GM23338 (cell line): ENCODE data around the gene OR10G8. TPM values are rescaled to one million over a fixed set of nuclear protein-coding genes. Genes with fewer than 3 reads are reported as not detected.

Experiments
- ATAC-seq: fragments of 200-7000 bp; cut with Tn5 transposase; 3 replicates; pipeline ENCODE4 v1.9.1; 2020
- DNase-seq: peaks from one replicate; pipeline ENCODE4 v3.0.0-alpha.2; 2015; ENCODE audit warnings: low spot score
- H2AFZ ChIP-seq: fragments of 200-600 bp; sonication (generic); 2 replicates; pipeline ENCODE4 v1.8.0; 2016; ENCODE audit warnings: antibody characterized with exemption, mild to moderate bottlenecking, moderate library complexity
- H3F3A ChIP-seq: fragments of 200-600 bp; sonication (generic); replicated peaks from 2 replicates; pipeline ENCODE4 v1.8.0; 2017; ENCODE audit warnings: antibody characterized with exemption, mixed run types, low read depth
- H3K27ac ChIP-seq: fragments of 200-600 bp; sonication (generic); 2 replicates; pipeline ENCODE4 v1.6.1; 2016; ENCODE audit warnings: low read depth
- H3K27me3 ChIP-seq: fragments of 200-600 bp; sonication (generic); 2 replicates; pipeline ENCODE4 v1.8.0; 2016; ENCODE audit warnings: mild to moderate bottlenecking, mixed run types, moderate library complexity; ENCODE audit not compliant: insufficient read depth
- H3K36me3 ChIP-seq: fragments of 200-600 bp; sonication (generic); 2 replicates; pipeline ENCODE4 v1.8.0; 2016; ENCODE audit warnings: mild to moderate bottlenecking; ENCODE audit not compliant: insufficient read depth
- H3K4me1 ChIP-seq: fragments of 200-600 bp; sonication (generic); 2 replicates; pipeline ENCODE4 v1.8.0; 2016; ENCODE audit warnings: mild to moderate bottlenecking, moderate library complexity; ENCODE audit not compliant: insufficient read depth
- H3K4me2 ChIP-seq: fragments of 200-600 bp; sonication (generic); 2 replicates; pipeline ENCODE4 v1.7.1; 2017; ENCODE audit warnings: mixed run types
- H3K4me3 ChIP-seq: fragments of 200-600 bp; sonication (generic); 2 replicates; pipeline ENCODE4 v1.6.1; 2016; ENCODE audit warnings: mixed run types
- H3K79me2 ChIP-seq: fragments of 200-600 bp; sonication (generic); replicated peaks from 2 replicates; pipeline ENCODE4 v1.8.0; 2017; ENCODE audit warnings: mild to moderate bottlenecking; ENCODE audit not compliant: insufficient read depth
- H3K9me2 ChIP-seq: fragments of 200-600 bp; sonication (generic); 2 replicates; pipeline ENCODE4 v1.8.0; 2017; ENCODE audit not compliant: insufficient read depth
- H4K20me1 ChIP-seq: fragments of 200-600 bp; sonication (generic); replicated peaks from 2 replicates; pipeline ENCODE4 v1.8.0; 2017; ENCODE audit warnings: mild to moderate bottlenecking; ENCODE audit not compliant: insufficient read depth
- H3K27ac Mint-ChIP-seq: 2 replicates; pipeline ENCODE4 v1.8.0; 2020; ENCODE audit warnings: inconsistent platforms, mild to moderate bottlenecking, moderate library complexity, mixed read lengths
- H3K27me3 Mint-ChIP-seq: 3 replicates; pipeline ENCODE4 v1.8.0; 2022; ENCODE audit warnings: low read depth, mild to moderate bottlenecking, moderate library complexity, mixed read lengths, inconsistent platforms; ENCODE audit not compliant: insufficient read depth, poor library complexity
- H3K36me3 Mint-ChIP-seq: 3 replicates; pipeline ENCODE4 v1.8.0; 2021; ENCODE audit warnings: low read depth, mild to moderate bottlenecking, inconsistent platforms, moderate library complexity, mixed read lengths
- H3K4me1 Mint-ChIP-seq: 3 replicates; pipeline ENCODE4 v1.8.0; 2020; ENCODE audit warnings: mild to moderate bottlenecking, inconsistent platforms, mixed read lengths
- H3K4me3 Mint-ChIP-seq: 3 replicates; pipeline ENCODE4 v1.8.0; 2021; ENCODE audit warnings: moderate library complexity, mild to moderate bottlenecking, inconsistent platforms, mixed read lengths
- H3K9me3 Mint-ChIP-seq: 3 replicates; pipeline ENCODE4 v1.8.0; 2020; ENCODE audit warnings: moderate library complexity, mild to moderate bottlenecking, inconsistent platforms, mixed read lengths
- CREB1 ChIP-seq: fragments of 250-450 bp; sonication (Bioruptor Pico); IDR thresholded peaks from 2 replicates; pipeline ENCODE4 v1.5.0; 2020; ENCODE audit warnings: low read depth, mild to moderate bottlenecking, moderate library complexity
- CTCF ChIP-seq, 2 experiments: fragments of 200-600 bp in 1 of 2; sonication (generic) in 1 of 2; conservative IDR thresholded peaks; 2 replicates each; pipeline versions ENCODE4 v1.5.1 to v1.6.1; 2016 to 2017; ENCODE audit warnings: antibody characterized with exemption in 2 of 2, low read depth in 2 of 2, mild to moderate bottlenecking in 2 of 2, moderate library complexity in 1 of 2
- EZH2phosphoT487 ChIP-seq: fragments of 200-600 bp; sonication (generic); IDR thresholded peaks from one replicate; pipeline ENCODE4 v1.8.1; 2018; ENCODE audit warnings: antibody characterized with exemption; ENCODE audit not compliant: unreplicated experiment
- JUNB ChIP-seq: IDR thresholded peaks from one replicate; pipeline ENCODE4 v1.6.1; 2016; ENCODE audit warnings: antibody characterized with exemption; ENCODE audit not compliant: unreplicated experiment
- NANOG ChIP-seq: IDR thresholded peaks from 2 replicates; pipeline ENCODE4 v1.6.1; 2016; ENCODE audit warnings: antibody characterized with exemption, borderline replicate concordance
- POLR2AphosphoS5 ChIP-seq: IDR thresholded peaks from 2 replicates; pipeline ENCODE4 v1.6.1; 2016; ENCODE audit warnings: antibody characterized with exemption, low read depth
- STAT1 ChIP-seq: IDR thresholded peaks from one replicate; pipeline ENCODE4 v1.6.1; 2016; ENCODE audit warnings: antibody characterized with exemption; ENCODE audit not compliant: unreplicated experiment
- ZNF114 ChIP-seq: fragments of 250-450 bp; sonication (Bioruptor Pico); IDR thresholded peaks from 2 replicates; pipeline ENCODE4 v1.5.0; 2020; ENCODE audit warnings: mild to moderate bottlenecking, moderate library complexity
- ZNF331 ChIP-seq: fragments of 250-450 bp; sonication (Bioruptor Pico); IDR thresholded peaks from 2 replicates; pipeline ENCODE4 v1.5.0; 2020; ENCODE audit warnings: low read depth, mild to moderate bottlenecking, moderate library complexity
- polyA plus RNA-seq: library from polyadenylated mRNA; unstranded; fragments of >200 nt; fragmentation: Nextera tagmentation; extraction: Ambion mirVana; gene quantifications from 2 replicates; pipeline ENCODE4 v1.2.1, GENCODE V29; 2016
- total RNA-seq: library from RNA; depleted of rRNA; stranded (reverse); fragments of >200 nt; shearing (Covaris generic); gene quantifications from 2 replicates; pipeline ENCODE4 v1.2.3, GENCODE V29; 2014
- TF ChIP-seq, protein P1 (sequence below): IDR thresholded peaks from one replicate; pipeline ENCODE4 v1.6.1; 2018; ENCODE audit warnings: antibody characterized with exemption; ENCODE audit not compliant: unreplicated experiment
- TF ChIP-seq, protein P2 (sequence below): IDR thresholded peaks from 2 replicates; pipeline ENCODE4 v1.6.1; 2016; ENCODE audit warnings: antibody characterized with exemption

OR10G8 gene
- total and polyA plus RNA-seq, 2 experiments from 2014 or later = not detected

- Histone ChIP-seq H3K4me3 (no peak overlapping the region), H3F3A (no peaks in the 10 kb centered on the region), H3K79me2 (no peaks in the 10 kb centered on the region), H3K36me3 (no peaks in the 10 kb centered on the region), H3K4me2 (no peak overlapping the region), H4K20me1 (no peaks in the 10 kb centered on the region), H3K27me3 (no peaks in the 10 kb centered on the region), H3K27ac (no peak overlapping the region), H3K9me2 (no peaks in the 10 kb centered on the region), H3K4me1 (peaks cover 9% of the 10 kb centered on the region), H2AFZ (peak overlapping the region; percentile 8; the same call in 1 of the 2 replicates)
- Mint-ChIP-seq H3K27ac (no peak overlapping the region), H3K36me3 (no peaks in the 10 kb centered on the region; the same call in 2 of the 3 replicates), H3K9me3 (no peaks in the 10 kb centered on the region), H3K27me3 (no peaks in the 10 kb centered on the region), H3K4me3 (no peak overlapping the region), H3K4me1 (peaks cover 13% of the 10 kb centered on the region)
- no peak for ATAC-seq
- DNase-seq = no peak
- no peak for TF ChIP-seq POLR2AphosphoS5
- no peak for TF ChIP-seq CTCF (conservative IDR thresholded peaks at IDR 0.05; ENCODE audit: low read depth in 2 of 2)
- TF ChIP-seq, protein P1, sequence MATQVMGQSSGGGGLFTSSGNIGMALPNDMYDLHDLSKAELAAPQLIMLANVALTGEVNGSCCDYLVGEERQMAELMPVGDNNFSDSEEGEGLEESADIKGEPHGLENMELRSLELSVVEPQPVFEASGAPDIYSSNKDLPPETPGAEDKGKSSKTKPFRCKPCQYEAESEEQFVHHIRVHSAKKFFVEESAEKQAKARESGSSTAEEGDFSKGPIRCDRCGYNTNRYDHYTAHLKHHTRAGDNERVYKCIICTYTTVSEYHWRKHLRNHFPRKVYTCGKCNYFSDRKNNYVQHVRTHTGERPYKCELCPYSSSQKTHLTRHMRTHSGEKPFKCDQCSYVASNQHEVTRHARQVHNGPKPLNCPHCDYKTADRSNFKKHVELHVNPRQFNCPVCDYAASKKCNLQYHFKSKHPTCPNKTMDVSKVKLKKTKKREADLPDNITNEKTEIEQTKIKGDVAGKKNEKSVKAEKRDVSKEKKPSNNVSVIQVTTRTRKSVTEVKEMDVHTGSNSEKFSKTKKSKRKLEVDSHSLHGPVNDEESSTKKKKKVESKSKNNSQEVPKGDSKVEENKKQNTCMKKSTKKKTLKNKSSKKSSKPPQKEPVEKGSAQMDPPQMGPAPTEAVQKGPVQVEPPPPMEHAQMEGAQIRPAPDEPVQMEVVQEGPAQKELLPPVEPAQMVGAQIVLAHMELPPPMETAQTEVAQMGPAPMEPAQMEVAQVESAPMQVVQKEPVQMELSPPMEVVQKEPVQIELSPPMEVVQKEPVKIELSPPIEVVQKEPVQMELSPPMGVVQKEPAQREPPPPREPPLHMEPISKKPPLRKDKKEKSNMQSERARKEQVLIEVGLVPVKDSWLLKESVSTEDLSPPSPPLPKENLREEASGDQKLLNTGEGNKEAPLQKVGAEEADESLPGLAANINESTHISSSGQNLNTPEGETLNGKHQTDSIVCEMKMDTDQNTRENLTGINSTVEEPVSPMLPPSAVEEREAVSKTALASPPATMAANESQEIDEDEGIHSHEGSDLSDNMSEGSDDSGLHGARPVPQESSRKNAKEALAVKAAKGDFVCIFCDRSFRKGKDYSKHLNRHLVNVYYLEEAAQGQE = no peak
- TF ChIP-seq ZNF114 (CRISPR knock-in tag) = no peak
- TF ChIP-seq JUNB = no peak
- no peak for TF ChIP-seq STAT1
- TF ChIP-seq CREB1 (CRISPR knock-in tag) = no peak
- TF ChIP-seq ZNF331 (CRISPR knock-in tag) = no peak
- no peak for TF ChIP-seq EZH2phosphoT487
- no peak for TF ChIP-seq NANOG
Observed at GRCh38 chr11:124074554-124074953, 48.0 kb downstream of the OR10G8 start.

DNA sequence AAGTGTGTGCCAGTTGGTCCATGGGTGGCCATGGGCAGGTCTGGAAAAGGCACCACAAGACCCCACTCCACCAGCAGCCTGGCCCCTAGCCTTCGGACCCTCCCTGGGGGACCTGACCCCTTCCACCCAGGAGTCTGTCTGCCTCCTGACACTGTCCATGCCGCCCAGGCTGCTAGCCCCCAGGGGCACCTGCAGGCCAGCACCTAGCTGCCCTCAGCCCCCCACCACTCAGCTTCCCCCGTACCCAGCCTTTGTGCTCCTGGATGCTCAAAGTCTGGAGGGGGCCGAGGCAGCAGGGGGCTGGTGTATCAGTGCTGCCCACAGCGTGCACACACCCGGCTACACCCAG, 48.9 kb downstream of the OR10G8 start:
- Histone ChIP-seq H3K4me2 (peak overlapping the region; percentile 72; the same call in 1 of the 2 replicates), H3K4me3 (peak overlapping the region; percentile 76; the same call in 1 of the 2 replicates), H3K27me3 (no peaks in the 10 kb centered on the region), H4K20me1 (no peaks in the 10 kb centered on the region), H3K27ac (no peak overlapping the region), H3F3A (no peaks in the 10 kb centered on the region), H3K4me1 (peaks cover 5% of the 10 kb centered on the region; the same call in 1 of the 2 replicates), H2AFZ (peak overlapping the region; percentile 87), H3K36me3 (no peaks in the 10 kb centered on the region), H3K9me2 (no peaks in the 10 kb centered on the region), H3K79me2 (no peaks in the 10 kb centered on the region)
- ATAC-seq = no peak
- Mint-ChIP-seq H3K9me3 (no peaks in the 10 kb centered on the region), H3K27me3 (peaks cover 2% of the 10 kb centered on the region), H3K36me3 (no peaks in the 10 kb centered on the region; the same call in 2 of the 3 replicates), H3K27ac (no peak overlapping the region), H3K4me3 (no peak overlapping the region), H3K4me1 (peaks cover 9% of the 10 kb centered on the region)
- no peak for DNase-seq
- no peak for TF ChIP-seq JUNB
- no peak for TF ChIP-seq ZNF331 (CRISPR knock-in tag)
- TF ChIP-seq, protein P2, sequence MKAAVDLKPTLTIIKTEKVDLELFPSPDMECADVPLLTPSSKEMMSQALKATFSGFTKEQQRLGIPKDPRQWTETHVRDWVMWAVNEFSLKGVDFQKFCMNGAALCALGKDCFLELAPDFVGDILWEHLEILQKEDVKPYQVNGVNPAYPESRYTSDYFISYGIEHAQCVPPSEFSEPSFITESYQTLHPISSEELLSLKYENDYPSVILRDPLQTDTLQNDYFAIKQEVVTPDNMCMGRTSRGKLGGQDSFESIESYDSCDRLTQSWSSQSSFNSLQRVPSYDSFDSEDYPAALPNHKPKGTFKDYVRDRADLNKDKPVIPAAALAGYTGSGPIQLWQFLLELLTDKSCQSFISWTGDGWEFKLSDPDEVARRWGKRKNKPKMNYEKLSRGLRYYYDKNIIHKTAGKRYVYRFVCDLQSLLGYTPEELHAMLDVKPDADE = no peak
- TF ChIP-seq, protein P1 = no peak
- TF ChIP-seq CTCF (conservative IDR thresholded peaks at IDR 0.05; ENCODE audit: low read depth in 2 of 2) = no peak
- TF ChIP-seq NANOG = no peak
